ENCODE measurements around the gene A4GALT.
"Not testable (repeated sequence)": the region's sequence is repeated elsewhere in the genome, so short reads cannot be mapped to it uniquely, and the experiment has no call there.

A4GALT gene

DNA sequence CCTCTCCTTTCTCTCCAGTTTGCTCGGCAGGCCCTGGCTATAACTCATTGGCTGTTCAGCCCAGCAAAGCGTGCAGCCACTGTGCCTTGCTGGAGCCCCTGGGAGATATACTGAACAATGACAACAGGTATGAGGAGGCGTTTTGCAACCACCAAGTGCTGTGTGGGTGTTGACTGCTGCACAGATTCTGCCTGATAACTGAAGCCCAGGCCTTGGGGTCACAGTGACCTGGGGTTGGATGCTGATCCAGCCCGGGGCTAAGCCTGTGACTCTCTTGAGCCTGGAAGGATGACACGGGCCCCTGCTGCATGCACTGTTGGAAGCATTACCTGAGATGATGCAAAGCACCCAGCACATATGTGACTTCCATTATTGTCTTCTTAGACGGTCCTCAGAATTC, 13.7 kb upstream of the A4GALT start:
- no peak for DNase-seq

- not testable (repeated sequence) for DNase-seq
These were observed 12.7 kb upstream of the A4GALT start for GRCh38 chr22:42733394-42733793.

DNA sequence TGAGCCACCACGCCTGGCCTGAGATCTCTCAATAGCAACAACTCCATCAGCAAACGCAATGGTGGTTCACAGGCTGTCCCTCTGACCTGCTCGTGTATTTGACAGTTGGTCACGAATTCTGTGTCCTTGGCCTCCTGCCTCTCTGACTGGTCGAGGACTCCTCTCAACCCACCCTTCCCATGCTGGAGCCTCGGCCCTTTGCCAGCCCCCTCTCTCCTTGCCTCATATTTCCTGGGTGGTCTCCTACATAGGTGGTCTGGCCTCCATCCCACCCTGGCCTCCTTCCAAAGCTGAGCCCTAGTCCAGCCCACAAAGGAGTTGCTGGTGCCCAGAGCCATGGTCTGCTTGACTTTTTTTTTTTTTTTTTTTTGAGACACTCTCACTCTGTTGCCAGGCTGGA, 11.4 kb upstream of the A4GALT start:
- no peak for DNase-seq

- no peak for DNase-seq
These were observed 6.1 kb upstream of the A4GALT start for GRCh38 chr22:42726811-42727210.

DNA sequence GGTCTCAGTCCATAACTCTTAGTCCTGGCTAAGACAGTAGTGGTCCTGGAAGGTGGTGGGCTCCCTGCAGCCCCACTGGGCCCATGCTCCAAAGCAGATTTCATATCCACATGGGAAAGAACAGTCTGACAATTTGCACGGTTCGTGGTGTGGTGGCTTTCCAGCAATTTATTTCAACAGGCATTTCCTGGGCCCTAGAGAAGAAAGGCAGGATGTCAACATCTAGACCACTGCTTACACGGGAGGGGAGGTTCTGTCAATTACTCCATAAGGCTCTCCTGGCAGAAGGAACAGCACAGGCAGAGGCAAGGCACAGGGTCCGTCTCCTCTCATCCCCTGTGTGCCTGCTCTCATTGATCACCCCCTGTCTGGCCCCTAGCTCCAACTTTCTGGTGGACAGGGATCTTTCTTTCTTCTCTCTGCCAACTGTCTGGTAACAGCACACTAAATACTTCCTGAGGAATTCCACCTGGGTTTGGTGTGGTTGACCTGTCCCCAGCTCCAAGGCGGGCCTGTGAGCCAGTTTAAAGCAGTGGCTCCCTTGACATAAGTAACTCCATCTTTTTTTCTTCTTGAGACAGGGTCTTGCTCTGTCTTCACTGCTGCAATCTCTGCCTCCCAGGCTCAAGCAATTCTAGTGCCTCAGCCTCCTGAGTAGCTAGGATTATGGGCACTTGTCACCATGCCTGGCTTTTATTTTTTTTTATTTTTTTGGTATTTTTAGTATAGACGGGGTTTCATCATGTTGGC, 5.1 kb upstream of the A4GALT start:
- no peak for DNase-seq

GRCh38 chr22:42724062-42724461, 3.4 kb upstream of the A4GALT start:
- no peak for DNase-seq

DNA sequence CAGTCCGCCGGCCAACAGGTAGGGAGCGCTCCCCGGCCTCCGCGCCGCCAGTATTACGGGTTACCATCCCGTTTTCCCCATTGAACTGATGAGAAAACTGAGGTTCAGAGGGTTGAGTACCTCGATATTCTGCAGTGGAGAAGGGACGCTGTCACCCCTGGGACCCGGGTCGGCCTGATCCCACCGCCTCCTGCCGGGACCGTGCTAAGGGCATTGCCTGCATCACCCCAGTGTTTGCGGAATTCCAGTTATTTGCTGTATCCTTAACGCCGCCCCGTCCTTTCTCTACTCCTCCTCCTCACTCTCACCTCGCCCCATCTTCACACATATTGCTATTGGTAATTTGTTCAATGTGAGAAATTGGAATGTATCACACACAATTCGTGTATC, 370 bp upstream of the A4GALT start:
- no peak for DNase-seq

GRCh38 chr22:42719656-42720262, 911 bp downstream of the A4GALT start:
- no peak for DNase-seq

- DNase-seq = peak; percentile 46
These were observed 1.5 kb downstream of the A4GALT start for GRCh38 chr22:42719133-42719532.

DNA sequence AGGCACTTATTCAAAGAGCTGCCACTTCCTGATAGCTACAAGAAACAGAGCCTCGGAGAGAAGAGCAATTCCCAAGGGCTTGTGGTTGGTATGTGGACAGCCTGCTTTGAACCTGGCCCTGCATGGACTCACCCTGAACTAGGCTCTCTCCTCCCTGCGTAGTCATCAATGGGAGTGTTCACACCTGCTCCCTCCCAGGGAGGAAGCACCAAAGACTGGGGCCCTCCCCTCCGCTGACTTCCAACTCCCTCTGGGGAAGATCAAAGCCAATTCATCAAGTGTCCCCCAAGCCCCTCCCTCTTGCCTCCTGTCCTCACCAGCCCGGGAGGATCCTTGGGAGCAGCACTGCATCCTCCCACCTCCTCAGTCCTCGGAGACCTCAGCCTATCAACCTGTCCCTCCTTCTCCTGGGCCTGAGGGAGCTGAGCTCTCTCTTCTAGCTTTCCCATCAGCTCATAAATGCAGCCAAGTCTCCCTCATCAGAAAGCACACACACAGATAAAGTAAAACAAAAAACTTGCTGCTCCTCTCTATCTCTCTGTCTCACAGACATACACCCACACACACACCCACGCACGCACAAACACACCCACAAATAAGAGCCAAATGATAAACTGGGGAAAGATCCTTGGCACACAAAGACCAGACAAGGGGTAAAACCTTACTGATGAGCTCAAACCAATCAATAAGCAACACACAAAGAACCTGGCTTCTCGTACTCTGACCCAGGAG, 3.3 kb downstream of the A4GALT start:
- peak; percentile 66 for DNase-seq

- no peak for DNase-seq
These were observed 4.0 kb downstream of the A4GALT start for GRCh38 chr22:42716649-42717127.

- DNase-seq = no peak
These were observed 4.4 kb downstream of the A4GALT start for GRCh38 chr22:42716221-42716620.

DNA sequence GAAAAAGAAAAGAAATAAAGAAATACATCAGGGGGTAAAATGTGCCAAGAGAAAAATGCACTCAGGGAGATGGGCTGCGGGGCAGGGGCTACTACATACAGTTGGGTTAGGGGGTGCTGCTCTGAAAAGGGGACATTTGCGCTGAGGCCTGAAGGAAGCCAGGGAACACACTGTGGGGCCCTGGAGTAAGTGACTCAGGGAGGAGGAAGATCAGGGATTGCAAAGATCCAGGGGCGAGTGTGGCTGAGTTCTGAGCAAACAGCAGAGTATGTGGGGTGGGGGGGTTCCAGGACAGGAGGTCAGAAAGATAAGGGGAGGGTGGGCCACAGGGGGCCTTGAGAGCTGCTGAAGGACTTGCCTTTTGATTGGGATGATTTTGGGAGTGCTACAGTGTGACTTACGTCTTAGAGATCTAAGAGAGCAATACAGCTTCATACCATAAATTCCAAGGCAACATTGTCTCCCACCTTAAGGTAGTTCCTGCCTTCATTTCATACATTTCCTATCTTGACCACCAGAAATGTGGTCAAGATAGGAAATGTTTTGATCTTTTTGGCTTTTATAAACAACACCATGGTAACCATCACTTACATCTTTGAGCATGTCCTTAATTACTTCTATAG, 5.8 kb downstream of the A4GALT start:
- DNase-seq = peak; percentile 59

- no peak for DNase-seq
These were observed 6.4 kb downstream of the A4GALT start for GRCh38 chr22:42714308-42714707.

DNA sequence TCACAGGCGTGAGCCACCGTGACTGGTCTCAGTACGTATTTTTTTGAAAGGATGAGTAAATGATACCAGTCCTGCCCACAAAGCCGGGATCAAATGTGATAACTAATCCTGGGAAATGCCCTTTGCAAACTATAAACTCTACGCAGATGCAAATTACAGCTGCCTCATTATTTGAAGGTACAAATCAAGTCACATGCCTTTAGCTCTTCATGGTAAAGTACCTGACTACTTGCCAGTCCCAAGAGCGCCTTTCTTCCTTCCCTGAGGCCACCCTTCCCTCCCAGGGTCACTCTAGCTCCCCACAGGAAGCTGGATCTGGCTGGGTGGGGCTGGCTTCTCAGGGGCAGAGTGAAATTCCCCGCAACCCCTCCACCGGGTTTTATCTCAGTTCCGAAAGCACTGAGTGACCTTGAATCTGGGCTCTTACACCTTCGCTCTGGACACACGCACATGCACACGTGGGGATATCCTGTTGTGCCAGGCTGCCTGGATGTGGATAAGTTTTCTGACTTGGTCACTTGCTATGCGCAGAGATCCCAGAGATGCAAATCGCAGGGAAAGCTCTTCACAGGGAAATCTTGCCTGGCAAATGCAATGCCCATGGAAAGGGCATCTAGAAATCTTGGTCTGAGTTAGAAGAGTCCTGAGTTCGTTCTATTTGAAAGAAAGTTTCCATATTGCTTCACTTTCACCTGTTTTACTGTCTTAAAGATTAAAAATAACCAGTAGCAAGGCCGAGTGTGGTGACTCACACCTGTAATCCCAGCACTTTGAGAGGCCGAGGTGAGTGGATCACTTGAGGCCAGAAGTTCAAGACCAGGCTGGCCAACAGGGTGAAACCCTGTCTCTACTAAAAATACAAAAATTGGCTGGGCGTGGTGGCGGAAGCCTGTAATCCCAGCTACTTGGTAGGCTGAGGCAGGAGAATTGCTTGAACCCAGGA, 8.5 kb downstream of the A4GALT start:
- no peak for DNase-seq

GRCh38 chr22:42711281-42711731, 9.4 kb downstream of the A4GALT start:
- no peak for DNase-seq

DNA sequence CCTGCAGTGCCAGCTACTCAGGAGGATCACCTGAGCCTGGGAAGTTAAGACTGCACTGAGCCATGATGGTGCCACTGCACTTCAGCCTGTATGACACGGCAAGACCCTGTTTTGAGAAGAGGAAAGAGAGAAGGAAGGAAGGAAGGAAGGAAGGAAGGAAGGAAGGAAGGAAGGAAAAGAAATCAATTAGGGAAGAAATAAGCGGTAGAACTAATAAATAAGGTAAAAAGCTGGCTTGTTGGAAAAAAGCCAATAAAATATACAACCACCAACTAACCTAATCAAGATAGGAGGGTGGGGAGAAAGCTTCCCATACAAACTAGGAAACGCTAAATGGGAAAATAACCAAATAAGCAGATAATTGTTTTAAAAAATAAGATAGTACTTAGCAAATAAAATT, 12.3 kb downstream of the A4GALT start:
- DNase-seq = no peak

GRCh38 chr22:42707496-42707895, 13.2 kb downstream of the A4GALT start:
- peak; percentile 52 for DNase-seq

DNA sequence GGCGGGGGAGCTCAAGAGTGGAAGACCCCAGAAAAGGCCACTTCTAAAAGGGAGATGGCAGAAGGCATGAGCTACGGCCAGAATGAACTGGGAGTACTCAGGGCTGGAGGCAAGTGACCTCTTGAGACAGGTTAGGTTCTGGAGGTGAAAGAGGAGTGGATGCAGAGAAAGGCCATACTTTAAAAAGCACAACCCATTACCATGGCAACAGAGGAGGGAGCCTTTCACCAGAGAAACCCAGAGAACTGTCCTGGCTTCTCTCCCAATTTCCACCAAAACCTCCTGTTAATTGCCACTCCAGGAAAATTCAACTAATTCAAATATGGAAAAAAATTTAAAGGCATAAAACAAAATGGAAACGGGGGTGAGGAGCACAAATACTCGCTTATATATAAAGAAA, 15.8 kb downstream of the A4GALT start:
- no peak for DNase-seq

- DNase-seq = no peak
These were observed 18.0 kb downstream of the A4GALT start for GRCh38 chr22:42702675-42703074.

DNA sequence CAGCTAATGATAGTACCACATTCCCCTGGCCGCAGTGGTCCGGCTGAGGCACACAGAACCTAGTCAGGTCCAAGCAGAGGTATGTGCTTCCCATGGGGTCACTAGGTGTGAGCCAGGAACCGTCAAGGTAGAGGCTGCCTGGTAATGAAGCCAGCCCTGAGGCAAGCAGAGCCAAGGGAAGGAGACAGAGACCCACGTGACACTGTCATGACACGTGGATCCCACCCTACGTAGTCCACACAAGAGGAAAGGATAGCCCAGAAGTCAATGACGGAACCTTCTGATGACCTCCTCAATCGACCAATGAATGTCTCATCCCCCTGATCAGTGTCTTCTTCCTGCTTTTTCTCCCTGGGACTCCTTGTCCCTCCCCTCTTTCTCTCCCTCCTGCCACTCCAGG, 19.0 kb downstream of the A4GALT start:
- DNase-seq = no peak

GRCh38 chr22:42700901-42701300, 19.8 kb downstream of the A4GALT start:
- DNase-seq = no peak

All from hematopoietic multipotent progenitor cell treated with erythropoietin and hydrocortisone succinate and interleukin-3 and kit ligand, for 4 days (in vitro differentiated cells).